ENCODE results near the gene PSMA6. TPM values are rescaled to one million over a fixed set of nuclear protein-coding genes. Genes with fewer than 3 reads are reported as not detected.

The PSMA6 gene
- total and polyA plus RNA-seq, 2 of the 8 experiments (the other 6 are each of a cell fraction or from before 2014, with no cell fraction given), result 180 to 238 TPM

DNA sequence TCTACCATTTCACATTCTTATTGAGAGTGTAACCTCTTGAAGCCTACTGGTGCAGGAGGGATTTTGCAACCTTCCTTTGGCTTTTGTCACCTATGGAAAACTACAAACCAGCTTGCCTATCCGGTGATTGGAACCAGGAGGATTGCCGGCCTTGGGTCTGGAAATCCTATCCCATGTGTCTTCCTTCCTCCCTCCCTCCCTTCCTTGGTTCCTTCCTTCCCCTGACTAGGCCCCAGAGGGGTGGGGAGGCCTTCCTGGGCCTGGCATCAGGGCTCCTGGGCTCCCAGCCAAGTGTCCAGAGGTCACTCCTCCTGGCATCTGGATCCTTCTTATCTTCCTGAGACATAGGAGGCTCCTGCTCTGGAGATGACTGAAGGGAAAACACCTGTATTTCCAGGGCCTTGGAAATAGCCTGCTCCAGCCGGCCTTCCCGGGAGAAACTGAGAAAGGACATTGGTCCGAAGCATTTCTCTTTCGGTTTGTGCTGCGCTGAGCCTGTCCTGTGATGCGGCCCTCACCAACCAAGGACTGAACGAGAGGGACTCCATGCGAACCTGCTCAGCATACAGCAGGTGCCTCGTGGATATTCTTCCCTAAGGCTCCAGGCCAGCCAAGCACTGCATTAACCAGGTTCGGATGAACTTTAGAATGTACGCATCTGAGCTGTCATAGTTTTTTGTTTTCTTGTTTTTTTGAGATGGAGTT lies 43.4 kb downstream of the PSMA6 start (continued):
- TF ChIP-seq, protein P1, sequence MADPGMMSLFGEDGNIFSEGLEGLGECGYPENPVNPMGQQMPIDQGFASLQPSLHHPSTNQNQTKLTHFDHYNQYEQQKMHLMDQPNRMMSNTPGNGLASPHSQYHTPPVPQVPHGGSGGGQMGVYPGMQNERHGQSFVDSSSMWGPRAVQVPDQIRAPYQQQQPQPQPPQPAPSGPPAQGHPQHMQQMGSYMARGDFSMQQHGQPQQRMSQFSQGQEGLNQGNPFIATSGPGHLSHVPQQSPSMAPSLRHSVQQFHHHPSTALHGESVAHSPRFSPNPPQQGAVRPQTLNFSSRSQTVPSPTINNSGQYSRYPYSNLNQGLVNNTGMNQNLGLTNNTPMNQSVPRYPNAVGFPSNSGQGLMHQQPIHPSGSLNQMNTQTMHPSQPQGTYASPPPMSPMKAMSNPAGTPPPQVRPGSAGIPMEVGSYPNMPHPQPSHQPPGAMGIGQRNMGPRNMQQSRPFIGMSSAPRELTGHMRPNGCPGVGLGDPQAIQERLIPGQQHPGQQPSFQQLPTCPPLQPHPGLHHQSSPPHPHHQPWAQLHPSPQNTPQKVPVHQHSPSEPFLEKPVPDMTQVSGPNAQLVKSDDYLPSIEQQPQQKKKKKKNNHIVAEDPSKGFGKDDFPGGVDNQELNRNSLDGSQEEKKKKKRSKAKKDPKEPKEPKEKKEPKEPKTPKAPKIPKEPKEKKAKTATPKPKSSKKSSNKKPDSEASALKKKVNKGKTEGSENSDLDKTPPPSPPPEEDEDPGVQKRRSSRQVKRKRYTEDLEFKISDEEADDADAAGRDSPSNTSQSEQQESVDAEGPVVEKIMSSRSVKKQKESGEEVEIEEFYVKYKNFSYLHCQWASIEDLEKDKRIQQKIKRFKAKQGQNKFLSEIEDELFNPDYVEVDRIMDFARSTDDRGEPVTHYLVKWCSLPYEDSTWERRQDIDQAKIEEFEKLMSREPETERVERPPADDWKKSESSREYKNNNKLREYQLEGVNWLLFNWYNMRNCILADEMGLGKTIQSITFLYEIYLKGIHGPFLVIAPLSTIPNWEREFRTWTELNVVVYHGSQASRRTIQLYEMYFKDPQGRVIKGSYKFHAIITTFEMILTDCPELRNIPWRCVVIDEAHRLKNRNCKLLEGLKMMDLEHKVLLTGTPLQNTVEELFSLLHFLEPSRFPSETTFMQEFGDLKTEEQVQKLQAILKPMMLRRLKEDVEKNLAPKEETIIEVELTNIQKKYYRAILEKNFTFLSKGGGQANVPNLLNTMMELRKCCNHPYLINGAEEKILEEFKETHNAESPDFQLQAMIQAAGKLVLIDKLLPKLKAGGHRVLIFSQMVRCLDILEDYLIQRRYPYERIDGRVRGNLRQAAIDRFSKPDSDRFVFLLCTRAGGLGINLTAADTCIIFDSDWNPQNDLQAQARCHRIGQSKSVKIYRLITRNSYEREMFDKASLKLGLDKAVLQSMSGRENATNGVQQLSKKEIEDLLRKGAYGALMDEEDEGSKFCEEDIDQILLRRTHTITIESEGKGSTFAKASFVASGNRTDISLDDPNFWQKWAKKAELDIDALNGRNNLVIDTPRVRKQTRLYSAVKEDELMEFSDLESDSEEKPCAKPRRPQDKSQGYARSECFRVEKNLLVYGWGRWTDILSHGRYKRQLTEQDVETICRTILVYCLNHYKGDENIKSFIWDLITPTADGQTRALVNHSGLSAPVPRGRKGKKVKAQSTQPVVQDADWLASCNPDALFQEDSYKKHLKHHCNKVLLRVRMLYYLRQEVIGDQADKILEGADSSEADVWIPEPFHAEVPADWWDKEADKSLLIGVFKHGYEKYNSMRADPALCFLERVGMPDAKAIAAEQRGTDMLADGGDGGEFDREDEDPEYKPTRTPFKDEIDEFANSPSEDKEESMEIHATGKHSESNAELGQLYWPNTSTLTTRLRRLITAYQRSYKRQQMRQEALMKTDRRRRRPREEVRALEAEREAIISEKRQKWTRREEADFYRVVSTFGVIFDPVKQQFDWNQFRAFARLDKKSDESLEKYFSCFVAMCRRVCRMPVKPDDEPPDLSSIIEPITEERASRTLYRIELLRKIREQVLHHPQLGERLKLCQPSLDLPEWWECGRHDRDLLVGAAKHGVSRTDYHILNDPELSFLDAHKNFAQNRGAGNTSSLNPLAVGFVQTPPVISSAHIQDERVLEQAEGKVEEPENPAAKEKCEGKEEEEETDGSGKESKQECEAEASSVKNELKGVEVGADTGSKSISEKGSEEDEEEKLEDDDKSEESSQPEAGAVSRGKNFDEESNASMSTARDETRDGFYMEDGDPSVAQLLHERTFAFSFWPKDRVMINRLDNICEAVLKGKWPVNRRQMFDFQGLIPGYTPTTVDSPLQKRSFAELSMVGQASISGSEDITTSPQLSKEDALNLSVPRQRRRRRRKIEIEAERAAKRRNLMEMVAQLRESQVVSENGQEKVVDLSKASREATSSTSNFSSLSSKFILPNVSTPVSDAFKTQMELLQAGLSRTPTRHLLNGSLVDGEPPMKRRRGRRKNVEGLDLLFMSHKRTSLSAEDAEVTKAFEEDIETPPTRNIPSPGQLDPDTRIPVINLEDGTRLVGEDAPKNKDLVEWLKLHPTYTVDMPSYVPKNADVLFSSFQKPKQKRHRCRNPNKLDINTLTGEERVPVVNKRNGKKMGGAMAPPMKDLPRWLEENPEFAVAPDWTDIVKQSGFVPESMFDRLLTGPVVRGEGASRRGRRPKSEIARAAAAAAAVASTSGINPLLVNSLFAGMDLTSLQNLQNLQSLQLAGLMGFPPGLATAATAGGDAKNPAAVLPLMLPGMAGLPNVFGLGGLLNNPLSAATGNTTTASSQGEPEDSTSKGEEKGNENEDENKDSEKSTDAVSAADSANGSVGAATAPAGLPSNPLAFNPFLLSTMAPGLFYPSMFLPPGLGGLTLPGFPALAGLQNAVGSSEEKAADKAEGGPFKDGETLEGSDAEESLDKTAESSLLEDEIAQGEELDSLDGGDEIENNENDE (IDR thresholded peaks at IDR 0.05; ENCODE audit: insufficient replicate concordance, low read length), result no peak
- no peak for TF ChIP-seq HDAC6 (IDR thresholded peaks at IDR 0.05; ENCODE audit: low read depth, low read length)
- no peak for TF ChIP-seq TBP (IDR thresholded peaks at IDR 0.05; ENCODE audit: low read depth, low read length)
- TF ChIP-seq, protein P2, sequence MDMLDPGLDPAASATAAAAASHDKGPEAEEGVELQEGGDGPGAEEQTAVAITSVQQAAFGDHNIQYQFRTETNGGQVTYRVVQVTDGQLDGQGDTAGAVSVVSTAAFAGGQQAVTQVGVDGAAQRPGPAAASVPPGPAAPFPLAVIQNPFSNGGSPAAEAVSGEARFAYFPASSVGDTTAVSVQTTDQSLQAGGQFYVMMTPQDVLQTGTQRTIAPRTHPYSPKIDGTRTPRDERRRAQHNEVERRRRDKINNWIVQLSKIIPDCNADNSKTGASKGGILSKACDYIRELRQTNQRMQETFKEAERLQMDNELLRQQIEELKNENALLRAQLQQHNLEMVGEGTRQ (IDR thresholded peaks at IDR 0.05; ENCODE audit: low read length), result no peak
- no peak for TF ChIP-seq SP2 (IDR thresholded peaks at IDR 0.05; ENCODE audit: low read length)
- TF ChIP-seq GABPA (IDR thresholded peaks at IDR 0.05; ENCODE audit: borderline replicate concordance, insufficient read depth, low read length), result no peak
- no peak for TF ChIP-seq NANOG (IDR thresholded peaks at IDR 0.05; ENCODE audit: insufficient read depth, low read depth, low read length, poor library complexity, severe bottlenecking)
- no peak for TF ChIP-seq CBX8 (IDR thresholded peaks at IDR 0.05; ENCODE audit: borderline replicate concordance, low read depth, low read length)
- no peak for TF ChIP-seq SRF (IDR thresholded peaks at IDR 0.05; ENCODE audit: low read depth, low read length)
- no peak for TF ChIP-seq YY1 (IDR thresholded peaks at IDR 0.05; ENCODE audit: low read depth, low read length)
